ENCODE data around the gene ZNF197. TPM values are rescaled to one million over a fixed set of nuclear protein-coding genes. Genes with fewer than 3 reads are reported as not detected.
A peak's percentile ranks its signal among the peaks of the same experiment; 100 is the strongest.

ZNF197 gene
- total RNA-seq, 1 donor from 2014 or later: 17.9 TPM

- no peak for TF ChIP-seq POLR2AphosphoS5 (IDR thresholded peaks at IDR 0.05; ENCODE audit: insufficient read depth in 1 of 2, low read depth in 1 of 2)
- no peak for TF ChIP-seq POLR2A (IDR thresholded peaks at IDR 0.05)
- TF ChIP-seq CTCF (IDR thresholded peaks at IDR 0.05): no peak
- Histone ChIP-seq H3K9me3 (no peaks in the 10 kb centered on the region), H3K4me3 (no peak overlapping the region), H3K36me3 (peaks cover 0 to 79% of the 10 kb centered on the region in 2 donors), H3K27me3 (no peaks in the 10 kb centered on the region), H3K27ac (no peak overlapping the region), H3K4me1 (peaks cover 6% of the 10 kb centered on the region)
- DNase-seq (ENCODE audit: extremely low spot score in 2 of 2): no peak
- intact Hi-C loops (cut with DNase I): no loop called here
These were observed 7.4 kb downstream of the ZNF197 start for GRCh38 chr3:44632193-44632592.

GRCh38 chr3:44642337-44642736, 17.5 kb downstream of the ZNF197 start:
- Histone ChIP-seq H3K9me3 (peaks cover 19% of the 10 kb centered on the region), H3K36me3 (peaks cover 9 to 63% of the 10 kb centered on the region in 2 donors), H3K27ac (no peak overlapping the region), H3K4me1 (no peaks in the 10 kb centered on the region), H3K4me3 (no peak overlapping the region), H3K27me3 (no peaks in the 10 kb centered on the region)
- no peak for TF ChIP-seq CTCF (IDR thresholded peaks at IDR 0.05)
- no peak for TF ChIP-seq POLR2A (IDR thresholded peaks at IDR 0.05)
- TF ChIP-seq POLR2AphosphoS5 (IDR thresholded peaks at IDR 0.05; ENCODE audit: insufficient read depth in 1 of 2, low read depth in 1 of 2): no peak
- DNase-seq (ENCODE audit: extremely low spot score in 2 of 2): no peak
- intact Hi-C loops (cut with DNase I): no loop called here

GRCh38 chr3:44643024-44643423, 18.2 kb downstream of the ZNF197 start:
- TF ChIP-seq POLR2A (IDR thresholded peaks at IDR 0.05) (no peak), POLR2AphosphoS5 (IDR thresholded peaks at IDR 0.05; ENCODE audit: insufficient read depth in 1 of 2, low read depth in 1 of 2) (no peak)
- intact Hi-C loops (cut with DNase I): no loop called here
- H3K27ac ChIP-seq: no peak overlapping the region

GRCh38 chr3:44647771-44648170, 22.9 kb downstream of the ZNF197 start:
- TF ChIP-seq CTCF (IDR thresholded peaks at IDR 0.05) (no peak), POLR2A (IDR thresholded peaks at IDR 0.05) (no peak), POLR2AphosphoS5 (IDR thresholded peaks at IDR 0.05; ENCODE audit: insufficient read depth in 1 of 2, low read depth in 1 of 2) (no peak)
- Histone ChIP-seq H3K27me3 (no peaks in the 10 kb centered on the region), H3K4me1 (peaks cover 14% of the 10 kb centered on the region), H3K9me3 (peaks cover 4% of the 10 kb centered on the region), H3K4me3 (no peak overlapping the region), H3K27ac (no peak overlapping the region), H3K36me3 (peaks cover 2 to 31% of the 10 kb centered on the region in 2 donors)
- no peak for DNase-seq (ENCODE audit: extremely low spot score in 2 of 2)
- intact Hi-C loops (cut with DNase I): no loop called here

More at GRCh38 chr3:44643024-44643423, 18.2 kb downstream of the ZNF197 start:
- no peak for DNase-seq (ENCODE audit: extremely low spot score in 2 of 2)
- H3K27me3 ChIP-seq: no peaks in the 10 kb centered on the region
- H3K4me3 ChIP-seq: no peak overlapping the region
- H3K36me3 ChIP-seq: peaks cover 9 to 57% of the 10 kb centered on the region in 2 donors
- H3K9me3 ChIP-seq: peaks cover 15% of the 10 kb centered on the region
- H3K4me1 ChIP-seq: no peaks in the 10 kb centered on the region

GRCh38 chr3:44648564-44649229, 23.9 kb downstream of the ZNF197 start, which contains the start of gene ZNF35:
TSS of gene ZNF35 (plus strand) at chr3:44648732. CDS start at chr3:44651068, 2,336 bp downstream.
- peak within 1 kb of the TSS; percentile 45 for H3K27ac ChIP-seq
- H3K36me3 ChIP-seq: peaks cover 0 to 31% of the 10 kb centered on the region in 2 donors
- H3K4me3 ChIP-seq: peak within 1 kb of the TSS; percentile 82 to 84
- no peaks in the 10 kb centered on the region for H3K27me3 ChIP-seq
- no peaks in the 10 kb centered on the region for H3K9me3 ChIP-seq
- peaks cover 14% of the 10 kb centered on the region for H3K4me1 ChIP-seq
- DNase-seq (ENCODE audit: extremely low spot score in 2 of 2): no peak
- TF ChIP-seq POLR2AphosphoS5 (IDR thresholded peaks at IDR 0.05; ENCODE audit: insufficient read depth in 1 of 2, low read depth in 1 of 2) (peak; percentile 33 to 58), CTCF (IDR thresholded peaks at IDR 0.05) (no peak), POLR2A (IDR thresholded peaks at IDR 0.05) (no peak)
- intact Hi-C loops (cut with DNase I): no loop called here
